Cortex of kidney (tissue), 1 donor: ENCODE results near the gene AMH.

Source experiments
- DNase-seq: peaks from one replicate; lab custom pipeline; 2025; lab: John Stamatoyannopoulos, UW

Gene AMH

DNA sequence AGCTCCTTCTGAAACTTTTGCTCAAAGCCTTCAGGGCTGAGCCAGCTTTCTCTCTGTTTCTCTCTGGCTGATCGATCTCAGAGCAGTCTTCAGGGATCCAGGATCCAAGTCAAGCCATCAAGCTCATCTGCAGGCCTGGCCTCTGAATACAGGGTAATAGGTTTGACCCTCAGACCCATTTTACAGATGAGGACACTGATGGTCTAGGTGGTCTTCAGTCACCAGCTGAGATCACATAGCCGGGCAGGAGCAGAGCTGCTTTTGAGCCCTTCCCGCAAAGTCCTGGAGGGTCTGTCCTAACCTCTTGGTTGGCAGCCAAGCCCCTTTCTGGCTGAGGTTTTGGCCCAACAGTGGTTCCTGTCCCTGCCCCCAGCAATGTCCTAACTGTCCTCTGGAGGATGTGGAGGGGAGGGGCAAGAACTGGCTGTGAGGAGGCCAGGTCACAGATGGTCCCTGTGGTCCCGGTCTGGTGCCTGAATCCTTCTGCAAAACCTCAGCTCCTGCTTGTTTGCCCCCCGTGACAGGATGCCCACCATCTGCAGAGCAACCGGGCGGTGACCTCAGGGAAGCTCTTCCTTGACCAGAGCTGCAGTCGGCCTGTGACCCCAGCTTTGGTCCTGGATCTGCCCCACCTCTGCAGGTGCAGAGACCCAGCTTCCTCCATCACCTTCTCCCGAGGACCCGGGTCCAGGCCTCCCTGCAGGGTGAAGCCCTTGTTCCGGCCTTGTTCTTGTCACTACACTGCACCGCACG, 38.6 kb downstream of the AMH start:
- DNase-seq, result no peak

DNA sequence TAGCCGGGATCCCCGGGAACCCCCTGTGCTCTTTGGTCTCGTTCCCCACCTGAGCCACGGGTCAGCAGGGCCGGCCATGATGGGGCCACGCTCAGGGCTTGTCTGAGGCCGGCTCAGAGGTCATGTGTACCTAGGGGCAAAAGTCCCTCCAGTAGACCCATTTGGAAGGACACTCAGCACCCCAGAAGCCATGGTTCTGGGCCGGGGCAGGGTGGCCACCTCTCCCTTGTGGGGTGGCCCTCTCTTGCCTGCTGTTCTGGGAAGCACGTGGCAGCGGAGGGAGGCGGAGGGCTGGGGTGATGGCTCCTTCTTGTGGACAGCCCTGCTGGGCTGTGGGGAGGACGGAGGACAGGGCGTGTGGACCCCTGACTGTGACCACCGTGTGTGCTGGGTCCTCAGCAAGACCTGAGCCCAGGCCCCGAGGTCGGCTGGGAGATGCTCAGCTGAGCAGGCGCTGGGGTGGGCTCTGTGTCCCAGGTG, 39.3 kb downstream of the AMH start:
- DNase-seq, result no peak

DNA sequence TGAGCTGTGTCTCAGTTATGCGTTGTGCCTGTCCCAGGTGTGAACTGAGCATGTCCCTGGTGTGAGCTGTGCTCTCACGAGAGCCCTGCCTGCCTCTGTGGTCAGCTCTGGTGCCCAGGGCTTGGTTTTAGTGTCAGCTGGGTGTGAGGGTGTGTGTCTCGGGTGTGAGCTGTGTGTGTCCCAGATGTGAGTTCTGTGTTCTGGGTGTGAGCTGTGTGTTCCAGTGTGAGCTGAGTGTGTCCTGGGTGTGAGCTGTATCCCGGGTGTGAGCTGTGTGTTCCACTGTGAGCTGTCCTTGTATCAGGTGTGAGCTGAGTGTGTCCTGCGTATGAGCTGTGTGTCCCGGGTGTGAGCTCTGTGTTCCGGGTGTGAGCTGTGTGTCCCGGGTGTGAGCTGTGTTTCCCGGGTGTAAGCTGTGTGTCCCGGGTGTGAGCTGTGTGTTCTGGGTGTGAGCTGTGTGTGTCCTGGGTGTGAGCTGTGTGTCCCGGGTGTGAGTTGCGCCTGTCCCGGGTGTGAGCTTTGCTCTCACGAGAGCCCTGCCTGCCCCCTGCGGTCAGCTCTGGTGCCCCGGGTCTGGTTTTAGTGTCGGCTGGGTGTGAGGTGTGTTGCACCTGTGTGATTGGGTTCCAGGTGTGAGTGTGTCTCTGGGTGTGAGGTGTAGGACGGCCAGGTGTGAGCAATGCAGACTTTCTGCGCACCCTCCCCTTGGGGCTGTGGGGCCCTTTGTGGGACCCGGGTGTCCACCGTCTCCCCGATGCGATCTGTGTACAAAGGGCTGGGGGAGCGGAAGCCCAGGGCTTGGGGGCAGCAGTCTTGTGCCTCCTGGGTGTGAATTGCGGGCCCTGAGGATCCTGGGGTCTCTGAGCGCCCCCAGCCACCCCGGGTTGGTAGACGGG, 39.9 kb downstream of the AMH start:
- DNase-seq, result no peak

DNA sequence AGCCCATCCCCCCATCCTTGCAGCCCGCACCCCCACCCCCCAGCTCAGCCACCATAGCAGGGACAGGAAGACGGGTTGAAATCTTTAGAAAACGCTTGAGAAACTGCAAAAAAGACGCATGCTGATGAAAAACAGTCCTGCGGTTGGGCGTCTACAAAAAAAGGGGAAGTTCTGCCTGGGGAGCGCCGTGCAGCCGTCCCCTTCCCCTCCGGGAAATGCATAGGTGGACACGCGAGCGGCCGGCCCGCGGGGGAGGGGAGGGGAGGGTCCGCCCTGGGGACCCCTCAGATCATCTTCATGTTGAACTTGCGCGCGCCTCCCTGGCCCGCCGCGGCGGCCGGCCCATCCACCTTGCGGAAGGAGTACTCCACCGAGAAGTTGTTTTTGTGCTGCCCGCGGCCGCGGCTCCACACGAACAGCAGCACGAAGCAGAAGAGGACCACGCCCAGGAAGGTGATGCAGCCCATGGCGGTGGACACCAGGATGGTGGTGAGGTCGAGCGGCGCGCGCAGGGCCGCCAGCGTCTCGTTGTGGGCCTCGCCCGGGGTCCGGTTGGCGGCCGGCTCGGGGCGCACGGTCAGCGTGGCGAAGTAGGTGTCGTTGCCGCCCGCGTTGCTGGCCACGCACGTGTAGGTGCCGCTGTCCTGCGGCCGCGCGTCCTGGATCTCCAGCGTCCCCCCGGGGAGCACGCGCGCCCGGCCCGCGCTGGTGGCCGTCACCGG, 40.8 kb downstream of the AMH start:
- DNase-seq, result no peak

DNA sequence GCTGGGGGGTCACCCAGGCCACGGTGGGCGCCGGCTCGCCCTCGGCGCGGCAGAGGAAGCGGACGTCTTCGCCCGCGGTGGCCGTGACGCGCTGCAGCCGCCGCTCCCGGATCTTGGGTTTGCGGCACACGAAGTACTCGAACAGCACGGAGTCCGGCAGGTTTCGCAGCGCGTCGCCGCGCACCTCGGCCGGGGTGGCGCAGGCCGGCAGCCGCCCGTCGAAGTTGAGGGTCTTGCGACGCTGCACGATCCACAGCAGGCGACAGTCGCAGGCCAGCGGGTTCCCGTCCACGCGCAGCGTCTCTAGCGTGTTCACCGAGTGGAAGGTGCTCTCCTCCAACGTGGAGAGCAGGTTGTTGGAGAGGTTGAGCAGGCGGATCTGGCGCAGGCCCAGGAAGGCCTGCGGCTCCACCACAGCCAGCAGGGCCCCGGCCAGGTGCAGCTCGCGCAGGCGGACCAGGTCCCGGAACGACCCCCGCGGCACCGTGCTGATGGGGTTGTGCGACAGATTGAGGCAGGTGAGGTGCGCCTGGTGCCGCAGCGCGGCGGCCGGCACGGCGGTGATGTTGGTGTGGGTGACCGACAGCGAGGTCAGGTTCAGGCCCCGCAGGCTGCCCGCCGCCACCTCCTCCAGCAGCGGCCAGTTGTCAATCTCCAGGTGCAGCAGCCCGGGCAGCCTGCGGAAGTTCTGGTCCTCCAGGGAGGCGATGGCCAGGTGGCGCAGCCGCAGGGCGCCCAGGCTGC, 41.5 kb downstream of the AMH start:
- no peak for DNase-seq

DNA sequence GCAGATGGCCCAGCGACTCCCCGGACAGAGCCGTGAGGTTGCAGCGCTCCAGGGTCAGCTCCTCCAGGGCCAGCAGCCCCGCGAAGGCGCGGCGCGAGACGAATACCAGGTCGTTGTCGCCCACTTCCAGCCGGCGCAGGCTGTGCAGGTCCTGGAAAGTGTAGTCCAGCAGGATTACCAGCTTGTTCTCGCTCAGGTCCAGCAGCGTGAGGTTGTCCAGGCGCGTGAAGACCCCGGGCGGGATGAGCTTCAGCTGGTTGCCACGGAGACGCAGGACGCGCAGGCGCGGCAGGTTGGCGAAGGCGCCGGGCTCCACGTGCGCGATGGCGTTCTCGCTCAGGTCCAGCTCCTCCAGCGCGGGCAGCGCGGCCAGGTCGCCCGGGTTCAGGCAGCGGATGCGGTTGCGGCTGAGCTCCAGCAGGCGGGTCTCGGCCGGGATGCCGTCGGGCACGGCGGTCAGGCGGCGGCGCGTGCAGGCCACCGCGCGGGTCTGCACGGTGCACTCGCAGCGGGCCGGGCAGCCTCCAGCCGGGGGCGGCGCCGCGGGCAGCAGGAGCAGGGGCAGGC, 42.1 kb downstream of the AMH start:
- no peak for DNase-seq

DNA sequence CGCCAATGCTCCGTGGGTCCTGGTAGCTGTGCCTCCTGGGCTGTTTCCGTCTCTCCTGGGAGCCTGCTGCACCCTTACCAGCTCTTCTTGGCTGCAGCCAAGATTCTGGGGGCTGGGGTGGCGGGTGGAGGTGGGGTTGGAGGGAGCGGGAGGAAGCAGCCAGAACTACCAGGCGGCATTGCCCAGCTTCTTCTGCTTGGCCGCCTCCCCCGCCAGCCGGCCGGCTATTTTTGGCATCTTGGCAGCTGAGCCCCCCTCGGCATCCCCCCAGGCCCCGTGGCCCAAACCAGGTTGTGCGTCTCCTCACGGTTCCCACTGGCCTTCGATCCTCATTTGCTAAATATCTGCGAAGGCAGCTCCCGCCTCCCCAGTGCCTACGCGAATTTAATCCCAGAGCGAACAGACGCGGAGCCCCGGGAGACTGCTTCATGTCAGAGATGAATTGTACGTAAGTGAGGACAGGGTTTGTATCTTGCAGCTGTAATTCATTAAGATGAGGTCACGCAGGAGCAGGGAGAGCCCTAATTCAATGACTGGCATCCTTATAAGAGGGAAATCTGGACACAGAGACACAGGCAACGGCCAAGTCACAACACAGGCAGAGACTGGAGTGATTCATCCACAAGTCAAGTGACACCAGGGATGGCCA, 45.7 kb downstream of the AMH start:
- DNase-seq, result no peak

DNA sequence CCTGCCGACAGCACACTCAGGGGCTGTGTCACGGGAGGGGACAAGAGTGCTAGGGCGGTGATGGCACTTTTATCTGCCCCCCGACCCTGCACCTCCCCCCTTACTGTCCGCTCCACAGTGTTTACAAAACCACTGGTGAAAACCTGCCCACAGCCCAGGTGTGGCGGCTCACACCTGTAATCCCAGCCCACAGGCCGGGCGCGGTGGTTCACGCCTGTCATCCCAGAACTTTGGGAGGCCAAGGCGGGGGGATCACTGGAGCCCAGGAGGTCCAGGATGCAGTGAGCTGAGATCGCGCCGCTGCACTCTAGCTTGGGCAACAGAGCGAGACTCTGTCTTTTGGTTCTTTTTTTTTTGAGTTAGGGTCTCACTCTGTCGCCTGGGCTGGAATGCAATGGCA, 47.0 kb downstream of the AMH start:
- DNase-seq, result no peak

DNA sequence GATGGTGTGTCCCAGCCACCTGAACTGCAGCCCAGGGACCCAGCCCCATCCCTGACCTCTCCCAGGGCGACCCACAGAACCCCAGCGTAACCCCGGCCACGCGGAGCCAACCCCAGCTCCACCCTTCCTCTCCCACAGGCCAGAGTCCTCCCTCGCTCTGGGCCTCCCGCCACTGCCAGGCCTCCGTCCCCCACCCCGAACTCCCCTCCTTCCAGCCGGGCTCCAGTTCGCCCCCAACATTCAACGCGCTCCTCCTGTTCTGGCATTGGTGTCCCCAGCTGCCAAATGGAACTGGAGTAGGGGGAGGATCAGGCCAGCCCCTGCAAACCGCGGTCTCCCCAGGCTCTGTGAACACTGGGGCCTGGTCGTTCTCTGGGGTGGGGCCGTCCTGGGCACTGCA, 51.4 kb downstream of the AMH start:
- no peak for DNase-seq
